WERI-Rb-1 (cell line): Measurements from ENCODE around the gene C10orf95.

Source experiments
- DNase-seq: peaks from one replicate; pipeline ENCODE4 v3.0.0-alpha.2; 2020
- H3K27ac ChIP-seq: fragments of 250-450 bp; sonication (Bioruptor Pico); 2 replicates; pipeline ENCODE4 v1.5.1; 2020; ENCODE audit warnings: mild to moderate bottlenecking, moderate library complexity
- H3K27me3 ChIP-seq: fragments of 250-450 bp; sonication (Bioruptor Pico); 2 replicates; pipeline ENCODE4 v1.5.1; 2021; ENCODE audit warnings: mild to moderate bottlenecking, low read depth, moderate library complexity; ENCODE audit not compliant: insufficient read depth, severe bottlenecking
- H3K36me3 ChIP-seq: fragments of 250-450 bp; sonication (Bioruptor Pico); 2 replicates; pipeline ENCODE4 v1.5.1; 2020; ENCODE audit warnings: mild to moderate bottlenecking, moderate library complexity
- H3K4me3 ChIP-seq: 2 replicates; pipeline ENCODE4 v1.5.1; 2011; ENCODE audit warnings: low read depth, mild to moderate bottlenecking, control low read depth, low read length
- H3K9me3 ChIP-seq: fragments of 250-450 bp; sonication (Bioruptor Pico); 2 replicates; pipeline ENCODE4 v1.5.1; 2021; ENCODE audit warnings: mild to moderate bottlenecking, moderate library complexity; ENCODE audit not compliant: severe bottlenecking
- TF ChIP-seq, protein P1 (sequence below): IDR thresholded peaks from 2 replicates; pipeline ENCODE4 v1.5.1; 2011; ENCODE audit warnings: low read depth, mild to moderate bottlenecking, control low read depth, inconsistent platforms, low read length

The C10orf95 gene

DNA sequence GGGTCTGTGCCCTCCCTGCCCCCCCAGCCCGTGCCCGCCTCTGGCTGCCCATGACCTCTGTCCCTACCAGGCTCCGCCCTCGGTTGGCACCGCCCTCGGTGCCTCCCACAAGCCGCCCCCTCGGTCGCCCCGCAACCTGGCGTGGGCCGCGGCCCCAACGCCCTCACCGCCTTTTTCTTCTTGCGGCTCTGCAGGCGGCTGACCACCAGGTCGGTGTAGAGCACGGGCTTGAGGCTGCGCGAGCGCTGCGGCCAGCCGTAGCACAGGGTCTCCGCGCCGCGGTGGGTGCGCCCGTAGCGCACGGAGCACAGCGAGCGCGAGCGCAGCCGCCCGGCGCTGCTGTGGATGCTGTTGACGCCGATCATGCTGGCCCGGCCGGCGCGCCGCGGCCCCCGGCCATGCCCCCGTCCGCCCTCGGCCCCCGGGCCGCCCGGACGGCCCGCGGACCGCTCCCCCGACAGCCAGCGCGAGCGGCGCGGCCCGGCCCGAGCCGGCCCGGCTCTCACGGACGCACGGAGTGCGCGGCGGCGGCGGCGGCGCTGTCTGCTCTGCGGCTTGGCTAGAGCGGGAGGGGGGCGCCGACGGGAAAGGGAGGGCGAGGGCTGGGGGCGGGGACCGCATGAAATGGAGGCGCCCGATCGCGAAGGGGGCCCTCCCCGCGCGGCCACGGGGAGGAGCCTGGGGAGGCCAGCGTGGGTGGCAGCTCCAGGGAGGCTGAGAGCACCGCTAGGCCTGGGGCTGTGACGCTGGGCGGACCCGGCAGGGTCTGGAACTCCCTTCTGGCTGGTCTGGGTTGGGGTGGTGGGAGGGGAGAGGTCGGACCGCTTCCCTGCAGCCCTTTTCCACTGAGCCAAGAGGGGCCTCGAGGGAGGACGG lies 42.4 kb downstream of the C10orf95 start:
- Histone ChIP-seq H3K36me3 (peaks cover 75% of the 10 kb centered on the region), H3K4me3 (no peak overlapping the region), H3K9me3 (no peaks in the 10 kb centered on the region), H3K27me3 (no peaks in the 10 kb centered on the region), H3K27ac (no peak overlapping the region)
- DNase-seq = no peak
- TF ChIP-seq, protein P1, sequence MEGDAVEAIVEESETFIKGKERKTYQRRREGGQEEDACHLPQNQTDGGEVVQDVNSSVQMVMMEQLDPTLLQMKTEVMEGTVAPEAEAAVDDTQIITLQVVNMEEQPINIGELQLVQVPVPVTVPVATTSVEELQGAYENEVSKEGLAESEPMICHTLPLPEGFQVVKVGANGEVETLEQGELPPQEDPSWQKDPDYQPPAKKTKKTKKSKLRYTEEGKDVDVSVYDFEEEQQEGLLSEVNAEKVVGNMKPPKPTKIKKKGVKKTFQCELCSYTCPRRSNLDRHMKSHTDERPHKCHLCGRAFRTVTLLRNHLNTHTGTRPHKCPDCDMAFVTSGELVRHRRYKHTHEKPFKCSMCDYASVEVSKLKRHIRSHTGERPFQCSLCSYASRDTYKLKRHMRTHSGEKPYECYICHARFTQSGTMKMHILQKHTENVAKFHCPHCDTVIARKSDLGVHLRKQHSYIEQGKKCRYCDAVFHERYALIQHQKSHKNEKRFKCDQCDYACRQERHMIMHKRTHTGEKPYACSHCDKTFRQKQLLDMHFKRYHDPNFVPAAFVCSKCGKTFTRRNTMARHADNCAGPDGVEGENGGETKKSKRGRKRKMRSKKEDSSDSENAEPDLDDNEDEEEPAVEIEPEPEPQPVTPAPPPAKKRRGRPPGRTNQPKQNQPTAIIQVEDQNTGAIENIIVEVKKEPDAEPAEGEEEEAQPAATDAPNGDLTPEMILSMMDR = no peak

DNA sequence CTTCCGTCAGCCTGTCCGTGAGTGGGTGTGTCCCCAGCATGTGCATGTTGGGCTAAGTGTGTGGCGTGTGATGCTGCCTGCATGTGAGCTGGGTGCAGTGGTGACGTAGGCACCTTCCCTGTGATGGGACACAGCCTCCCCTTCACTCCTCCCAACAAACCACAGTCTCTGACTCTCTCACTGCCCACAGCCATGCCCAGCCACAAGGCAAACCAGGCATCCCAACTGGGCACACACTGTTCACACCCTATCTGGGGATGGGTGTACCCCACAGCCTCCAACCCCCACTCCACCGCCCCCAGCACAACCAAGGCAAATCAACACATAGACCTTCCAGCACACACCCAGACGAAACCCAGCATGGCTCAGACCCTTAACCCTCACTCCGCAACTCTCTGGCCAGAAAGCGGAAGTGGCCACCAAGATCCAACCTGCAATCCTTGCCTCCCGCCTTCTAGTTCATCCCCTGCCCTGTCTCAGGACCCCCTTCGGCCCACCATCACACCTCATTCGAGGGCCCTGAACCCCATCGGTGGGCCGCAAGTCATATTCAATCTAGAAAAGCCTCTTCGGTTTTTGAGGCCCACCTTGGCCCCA lies 43.1 kb downstream of the C10orf95 start:
- H3K9me3 ChIP-seq = no peaks in the 10 kb centered on the region
- H3K4me3 ChIP-seq = no peak overlapping the region
- TF ChIP-seq, protein P1 = no peak
- H3K36me3 ChIP-seq = peaks cover 75% of the 10 kb centered on the region
- no peak for DNase-seq
- no peaks in the 10 kb centered on the region for H3K27me3 ChIP-seq
- H3K27ac ChIP-seq = no peak overlapping the region

GRCh38 chr10:102407425-102408130 lies 43.8 kb downstream of the C10orf95 start:
- Histone ChIP-seq H3K4me3 (no peak overlapping the region), H3K27ac (no peak overlapping the region), H3K27me3 (no peaks in the 10 kb centered on the region), H3K9me3 (no peaks in the 10 kb centered on the region), H3K36me3 (peaks cover 72% of the 10 kb centered on the region)
- DNase-seq = no peak
- TF ChIP-seq, protein P1 = no peak

GRCh38 chr10:102406815-102407214 lies 44.5 kb downstream of the C10orf95 start:
- Histone ChIP-seq H3K27me3 (no peaks in the 10 kb centered on the region), H3K36me3 (peaks cover 69% of the 10 kb centered on the region), H3K4me3 (no peak overlapping the region), H3K27ac (no peak overlapping the region), H3K9me3 (no peaks in the 10 kb centered on the region)
- no peak for DNase-seq
- TF ChIP-seq, protein P1 = no peak

- H3K4me3 ChIP-seq = no peak overlapping the region
- TF ChIP-seq, protein P1 = no peak
- H3K27ac ChIP-seq = no peak overlapping the region
- no peak for DNase-seq
- peaks cover 72% of the 10 kb centered on the region for H3K36me3 ChIP-seq
- no peaks in the 10 kb centered on the region for H3K27me3 ChIP-seq
- no peaks in the 10 kb centered on the region for H3K9me3 ChIP-seq
These were observed 45.7 kb downstream of the C10orf95 start for GRCh38 chr10:102405632-102406031.
